GM12891 (cell line): Measurements from ENCODE around the gene ELP6.
"Not testable (repeated sequence)": the region's sequence is repeated elsewhere in the genome, so short reads cannot be mapped to it uniquely, and the experiment has no call there.

Experiments used
- POLR2A ChIP-seq: IDR thresholded peaks from 2 replicates; pipeline ENCODE4 v1.6.1; 2011; ENCODE audit warnings: low read depth, low read length, control low read depth
- POLR2AphosphoS5 ChIP-seq: IDR thresholded peaks from 2 replicates; pipeline ENCODE4 v1.6.1; 2011; ENCODE audit warnings: low read depth, low read length, control low read depth
- TAF1 ChIP-seq: IDR thresholded peaks from 2 replicates; pipeline ENCODE4 v1.6.1; 2011; ENCODE audit warnings: low read depth, low read length, control low read depth

DNA sequence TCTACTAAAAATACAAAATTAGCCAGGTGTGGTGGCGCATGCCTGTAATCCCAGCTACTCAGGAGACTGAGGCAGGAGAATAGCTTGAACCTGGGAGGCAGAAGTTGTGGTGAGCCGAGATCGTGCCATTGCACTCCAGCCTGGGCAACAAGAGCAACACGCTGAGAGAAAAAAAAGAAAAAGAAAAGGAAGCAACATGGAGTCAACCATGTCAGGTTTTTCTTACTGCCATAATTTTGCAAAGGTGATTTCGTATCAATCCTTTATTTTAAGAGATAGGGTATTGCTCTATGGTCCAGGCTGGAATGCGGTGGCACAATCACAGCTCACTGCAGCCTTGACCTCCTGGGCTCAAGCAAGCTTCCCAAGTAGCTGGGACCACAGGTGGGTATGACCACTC, 33.2 kb downstream of the ELP6 start:
- TF ChIP-seq POLR2AphosphoS5, POLR2A, TAF1: not testable (repeated sequence)
